ENCODE data around the gene CD6. TPM values are rescaled to one million over a fixed set of nuclear protein-coding genes. Genes with fewer than 3 reads are reported as not detected.

CD6 gene
- total and polyA plus RNA-seq, 2 experiments from 2014 or later, result 4.2 TPM; not detected in 1

GRCh38 chr11:60953781-60954180 is 17.7 kb upstream of the CD6 start:
- Histone ChIP-seq H3K4me1 (ENCODE audit: low read depth) (no peaks in the 10 kb centered on the region), H3K27me3 (peaks cover 47% of the 10 kb centered on the region), H3K9me3 (ENCODE audit: low read depth) (no peaks in the 10 kb centered on the region), H3K4me3 (no peak overlapping the region), H3K27ac (no peak overlapping the region), H3K36me3 (no peaks in the 10 kb centered on the region)
- DNase-seq (ENCODE audit: low read depth in 1 of 2, low spot score in 1 of 2), result no peak
- no peak for TF ChIP-seq CTCF (IDR thresholded peaks at IDR 0.05; ENCODE audit: low read depth, low read length)

DNA sequence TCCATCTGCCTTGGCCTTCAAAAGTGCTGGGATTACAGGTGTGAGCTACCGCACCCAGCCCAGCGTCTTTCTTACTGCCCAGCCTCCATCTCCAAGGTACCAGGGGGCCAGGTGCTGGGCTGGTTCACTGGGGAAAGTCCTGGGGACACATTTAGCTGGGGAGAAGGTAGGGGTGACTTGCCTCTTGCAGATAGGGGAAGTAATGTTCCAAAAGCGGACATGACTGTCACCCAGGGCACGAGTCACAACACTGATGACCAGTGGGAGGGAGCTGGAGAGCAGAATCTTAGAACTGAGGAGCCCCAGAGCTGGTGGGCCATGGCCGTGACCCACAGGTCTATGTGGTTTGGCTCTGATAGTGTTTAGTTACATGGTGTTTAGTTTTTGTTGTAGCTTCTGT is 17.1 kb upstream of the CD6 start:
- no peak for TF ChIP-seq CTCF (IDR thresholded peaks at IDR 0.05; ENCODE audit: low read depth, low read length)
- H3K4me1 ChIP-seq (ENCODE audit: low read depth), result no peaks in the 10 kb centered on the region
- no peak overlapping the region for H3K4me3 ChIP-seq
- no peak overlapping the region for H3K27ac ChIP-seq
- no peak for DNase-seq (ENCODE audit: low read depth in 1 of 2, low spot score in 1 of 2)
- peaks cover 44% of the 10 kb centered on the region for H3K27me3 ChIP-seq
- H3K9me3 ChIP-seq (ENCODE audit: low read depth), result no peaks in the 10 kb centered on the region
- no peaks in the 10 kb centered on the region for H3K36me3 ChIP-seq

GRCh38 chr11:60955571-60955970 is 15.9 kb upstream of the CD6 start:
- Histone ChIP-seq H3K27ac (no peak overlapping the region), H3K4me3 (no peak overlapping the region), H3K27me3 (peaks cover 32% of the 10 kb centered on the region), H3K4me1 (ENCODE audit: low read depth) (no peaks in the 10 kb centered on the region), H3K9me3 (ENCODE audit: low read depth) (no peaks in the 10 kb centered on the region), H3K36me3 (no peaks in the 10 kb centered on the region)
- TF ChIP-seq CTCF (IDR thresholded peaks at IDR 0.05; ENCODE audit: low read depth, low read length), result no peak
- no peak for DNase-seq (ENCODE audit: low read depth in 1 of 2, low spot score in 1 of 2)

GRCh38 chr11:60957188-60957587 is 14.3 kb upstream of the CD6 start:
- peak in 1 of 2 donors; percentile 65 for DNase-seq (ENCODE audit: low read depth in 1 of 2, low spot score in 1 of 2)
- Histone ChIP-seq H3K27me3 (peaks cover 18% of the 10 kb centered on the region), H3K4me3 (no peak overlapping the region), H3K27ac (no peak overlapping the region), H3K4me1 (ENCODE audit: low read depth) (peaks cover 1% of the 10 kb centered on the region), H3K36me3 (no peaks in the 10 kb centered on the region), H3K9me3 (ENCODE audit: low read depth) (no peaks in the 10 kb centered on the region)
- no peak for TF ChIP-seq CTCF (IDR thresholded peaks at IDR 0.05; ENCODE audit: low read depth, low read length)

- no peak for TF ChIP-seq CTCF (IDR thresholded peaks at IDR 0.05; ENCODE audit: low read depth, low read length)
- H3K27me3 ChIP-seq, result peaks cover 2% of the 10 kb centered on the region
- peak in 1 of 2 donors; percentile 20 for DNase-seq (ENCODE audit: low read depth in 1 of 2, low spot score in 1 of 2)
- no peak overlapping the region for H3K27ac ChIP-seq
- no peaks in the 10 kb centered on the region for H3K9me3 ChIP-seq (ENCODE audit: low read depth)
- H3K4me3 ChIP-seq, result no peak overlapping the region
- no peaks in the 10 kb centered on the region for H3K36me3 ChIP-seq
- peaks cover 6% of the 10 kb centered on the region for H3K4me1 ChIP-seq (ENCODE audit: low read depth)
These were observed 12.0 kb upstream of the CD6 start for GRCh38 chr11:60959431-60959830.

GRCh38 chr11:60960405-60960804 is 11.1 kb upstream of the CD6 start:
- H3K27ac ChIP-seq, result no peak overlapping the region
- peaks cover 6% of the 10 kb centered on the region for H3K4me1 ChIP-seq (ENCODE audit: low read depth)
- no peak for TF ChIP-seq CTCF (IDR thresholded peaks at IDR 0.05; ENCODE audit: low read depth, low read length)
- peaks cover 2% of the 10 kb centered on the region for H3K27me3 ChIP-seq
- no peak overlapping the region for H3K4me3 ChIP-seq
- peak in 1 of 2 donors; percentile 28 for DNase-seq (ENCODE audit: low read depth in 1 of 2, low spot score in 1 of 2)
- H3K9me3 ChIP-seq (ENCODE audit: low read depth), result no peaks in the 10 kb centered on the region
- no peaks in the 10 kb centered on the region for H3K36me3 ChIP-seq
